ENCODE results near the gene CRX.

DNA sequence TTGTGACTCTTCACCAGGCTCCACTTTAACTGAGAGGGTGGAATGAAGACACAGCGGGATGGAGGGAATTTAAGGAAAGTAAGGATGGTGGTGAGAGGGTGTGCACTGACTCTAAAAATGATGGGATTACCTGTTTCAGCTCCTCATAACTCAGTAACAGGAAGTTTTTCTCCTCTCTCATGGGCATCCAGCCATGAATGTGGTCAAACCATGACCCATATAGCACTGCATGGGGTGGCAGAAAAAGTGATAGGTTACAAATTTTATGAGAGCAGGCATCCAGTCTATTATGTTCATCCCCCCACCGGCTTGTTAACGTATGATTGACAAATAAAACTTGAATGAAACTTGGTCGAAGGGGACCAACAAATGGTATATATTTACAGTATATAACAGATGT is 57.2 kb downstream of the CRX start:
- TF ChIP-seq, protein P1, sequence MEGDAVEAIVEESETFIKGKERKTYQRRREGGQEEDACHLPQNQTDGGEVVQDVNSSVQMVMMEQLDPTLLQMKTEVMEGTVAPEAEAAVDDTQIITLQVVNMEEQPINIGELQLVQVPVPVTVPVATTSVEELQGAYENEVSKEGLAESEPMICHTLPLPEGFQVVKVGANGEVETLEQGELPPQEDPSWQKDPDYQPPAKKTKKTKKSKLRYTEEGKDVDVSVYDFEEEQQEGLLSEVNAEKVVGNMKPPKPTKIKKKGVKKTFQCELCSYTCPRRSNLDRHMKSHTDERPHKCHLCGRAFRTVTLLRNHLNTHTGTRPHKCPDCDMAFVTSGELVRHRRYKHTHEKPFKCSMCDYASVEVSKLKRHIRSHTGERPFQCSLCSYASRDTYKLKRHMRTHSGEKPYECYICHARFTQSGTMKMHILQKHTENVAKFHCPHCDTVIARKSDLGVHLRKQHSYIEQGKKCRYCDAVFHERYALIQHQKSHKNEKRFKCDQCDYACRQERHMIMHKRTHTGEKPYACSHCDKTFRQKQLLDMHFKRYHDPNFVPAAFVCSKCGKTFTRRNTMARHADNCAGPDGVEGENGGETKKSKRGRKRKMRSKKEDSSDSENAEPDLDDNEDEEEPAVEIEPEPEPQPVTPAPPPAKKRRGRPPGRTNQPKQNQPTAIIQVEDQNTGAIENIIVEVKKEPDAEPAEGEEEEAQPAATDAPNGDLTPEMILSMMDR (conservative IDR thresholded peaks at IDR 0.05 in 1 of 2, IDR thresholded peaks at IDR 0.05 in 1 of 2; ENCODE audit: extremely low read depth in 1 of 2, insufficient read depth in 1 of 2, low read depth in 1 of 2, low read length in 2 of 2): no peak
- TF ChIP-seq EZH2 (IDR thresholded peaks at IDR 0.05; ENCODE audit: borderline replicate concordance, low read length): no peak
